DMS53 treated with DMSO at 0.1 percent for 48 hours (cell line): ENCODE data around the gene ZNF394.

ENCODE experiments used
- DNase-seq: peaks from one replicate; lab custom pipeline; 2025; ENCODE audit not compliant: unreplicated experiment; lab: John Stamatoyannopoulos, UW

The ZNF394 gene

GRCh38 chr7:99497766-99498545 is 2.1 kb downstream of the ZNF394 start:
- DNase-seq: no peak

GRCh38 chr7:99493823-99494222 is 6.3 kb downstream of the ZNF394 start:
- no peak for DNase-seq

GRCh38 chr7:99490878-99491277 is 9.2 kb downstream of the ZNF394 start:
- no peak for DNase-seq

- DNase-seq: no peak
Measured at GRCh38 chr7:99489235-99489634, 10.8 kb downstream of the ZNF394 start.

GRCh38 chr7:99485094-99485493 is 15.0 kb downstream of the ZNF394 start:
- DNase-seq: no peak

- DNase-seq: no peak
Measured at GRCh38 chr7:99478464-99479440, 21.3 kb downstream of the ZNF394 start.

- DNase-seq: no peak
Measured at GRCh38 chr7:99476107-99476506, 24.0 kb downstream of the ZNF394 start.

GRCh38 chr7:99473315-99473596 is 26.8 kb downstream of the ZNF394 start:
- peak; percentile 65 for DNase-seq

GRCh38 chr7:99472561-99473314 is 27.3 kb downstream of the ZNF394 start, which contains the start of gene ZNF789:
ZNF789 (plus strand) TSS chr7:99472890; CDS start chr7:99476457, 3,567 bp downstream.
- DNase-seq: peak; percentile 98

GRCh38 chr7:99469381-99470065 is 30.6 kb downstream of the ZNF394 start:
- no peak for DNase-seq

- DNase-seq: no peak
Measured at GRCh38 chr7:99468336-99468918, 31.7 kb downstream of the ZNF394 start.

GRCh38 chr7:99465421-99465768 is 34.7 kb downstream of the ZNF394 start:
- DNase-seq: no peak

- no peak for DNase-seq
Measured at GRCh38 chr7:99461221-99461620, 38.9 kb downstream of the ZNF394 start.

- DNase-seq: no peak
Measured at GRCh38 chr7:99460651-99461050, 39.4 kb downstream of the ZNF394 start.

- no peak for DNase-seq
Measured at GRCh38 chr7:99459087-99459486, 41.0 kb downstream of the ZNF394 start.

- no peak for DNase-seq
Measured at GRCh38 chr7:99457650-99458493, 42.2 kb downstream of the ZNF394 start.

- DNase-seq: no peak
Measured at GRCh38 chr7:99457050-99457649, 42.9 kb downstream of the ZNF394 start.

GRCh38 chr7:99456288-99456687 is 43.8 kb downstream of the ZNF394 start:
- no peak for DNase-seq

GRCh38 chr7:99455874-99456273 is 44.2 kb downstream of the ZNF394 start:
- no peak for DNase-seq
